ENCODE data around the gene GLP1R.

Gene GLP1R

DNA sequence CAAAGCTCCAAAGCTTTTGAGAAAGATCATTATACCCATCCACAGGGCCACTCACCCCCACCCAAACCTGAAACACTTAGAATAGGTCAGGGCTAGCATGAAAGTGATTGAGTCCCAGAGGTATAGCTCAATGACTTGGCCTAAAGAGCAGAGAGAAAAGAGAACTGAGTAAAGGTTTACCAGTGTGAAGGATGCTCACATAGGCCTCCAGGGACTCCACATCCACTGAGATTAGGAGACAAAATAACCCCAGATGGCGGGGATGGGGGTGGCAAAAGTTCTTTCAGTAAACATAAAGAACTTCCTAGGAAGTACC is 54.2 kb downstream of the GLP1R start:
- Histone ChIP-seq H3K9ac (ENCODE audit: low read depth, low read length) (no peak overlapping the region), H3K36me3 (ENCODE audit: insufficient read depth, low read length) (peaks cover 16% of the 10 kb centered on the region), H3K4me2 (ENCODE audit: insufficient read depth, low read length) (no peak overlapping the region), H3K9me3 (ENCODE audit: insufficient read depth, low read length, severe bottlenecking) (no peaks in the 10 kb centered on the region), H3K4me1 (ENCODE audit: insufficient read depth, low read length) (no peaks in the 10 kb centered on the region), H3K27ac (ENCODE audit: low read length) (no peak overlapping the region), H2AFZ (ENCODE audit: low read depth, low read length) (no peak overlapping the region), H3K79me2 (ENCODE audit: insufficient read depth, low read length) (no peaks in the 10 kb centered on the region), H4K20me1 (ENCODE audit: insufficient read depth, low read length) (no peaks in the 10 kb centered on the region; the same call in 1 of the 2 replicates), H3K27me3 (ENCODE audit: insufficient read depth, low read length, poor library complexity) (no peaks in the 10 kb centered on the region), H3K4me3 (ENCODE audit: low read depth in 1 of 2, low read length in 2 of 2) (no peak overlapping the region)
- no peak for TF ChIP-seq CTCF (IDR thresholded peaks at IDR 0.05; ENCODE audit: borderline replicate concordance, extremely low read depth, low read length, poor library complexity, severe bottlenecking)
- TF ChIP-seq EZH2 (IDR thresholded peaks at IDR 0.05; ENCODE audit: borderline replicate concordance, low read depth, low read length, severe bottlenecking), result no peak
- ATAC-seq (ENCODE audit: insufficient read depth, low read depth), result no peak
- no peak for DNase-seq

DNA sequence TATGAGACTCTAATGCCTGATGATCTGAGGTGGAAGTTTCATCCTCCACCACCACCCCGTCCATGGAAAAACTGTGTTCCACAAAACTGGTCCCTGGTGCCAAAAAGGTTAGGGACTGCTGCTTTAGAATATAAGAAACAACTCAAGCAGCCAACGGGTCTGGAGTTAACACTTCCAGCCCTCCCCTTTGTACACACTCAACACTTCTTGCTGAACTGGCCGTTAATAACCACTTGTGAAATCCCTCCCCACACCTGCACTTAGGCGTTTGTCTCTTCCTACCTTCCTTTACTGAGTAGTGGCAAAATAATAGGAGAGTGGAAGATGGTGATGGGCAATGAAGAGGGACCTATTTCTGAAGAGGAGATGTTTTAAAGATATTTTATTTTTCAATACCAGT is 55.9 kb downstream of the GLP1R start:
- no peaks in the 10 kb centered on the region for H3K9me3 ChIP-seq (ENCODE audit: insufficient read depth, low read length, severe bottlenecking)
- no peaks in the 10 kb centered on the region for H3K79me2 ChIP-seq (ENCODE audit: insufficient read depth, low read length)
- peaks cover 28% of the 10 kb centered on the region for H3K36me3 ChIP-seq (ENCODE audit: insufficient read depth, low read length)
- ATAC-seq (ENCODE audit: insufficient read depth, low read depth), result no peak
- H3K27me3 ChIP-seq (ENCODE audit: insufficient read depth, low read length, poor library complexity), result no peaks in the 10 kb centered on the region
- TF ChIP-seq EZH2 (IDR thresholded peaks at IDR 0.05; ENCODE audit: borderline replicate concordance, low read depth, low read length, severe bottlenecking), result no peak
- no peak for TF ChIP-seq CTCF (IDR thresholded peaks at IDR 0.05; ENCODE audit: borderline replicate concordance, extremely low read depth, low read length, poor library complexity, severe bottlenecking)
- H3K4me2 ChIP-seq (ENCODE audit: insufficient read depth, low read length), result no peak overlapping the region
- H3K4me3 ChIP-seq (ENCODE audit: low read depth in 1 of 2, low read length in 2 of 2), result no peak overlapping the region
- H3K9ac ChIP-seq (ENCODE audit: low read depth, low read length), result no peak overlapping the region
- H4K20me1 ChIP-seq (ENCODE audit: insufficient read depth, low read length), result no peaks in the 10 kb centered on the region; the same call in 1 of the 2 replicates
- no peak overlapping the region for H3K27ac ChIP-seq (ENCODE audit: low read length)
- no peak overlapping the region for H2AFZ ChIP-seq (ENCODE audit: low read depth, low read length)
- H3K4me1 ChIP-seq (ENCODE audit: insufficient read depth, low read length), result no peaks in the 10 kb centered on the region
- no peak for DNase-seq

DNA sequence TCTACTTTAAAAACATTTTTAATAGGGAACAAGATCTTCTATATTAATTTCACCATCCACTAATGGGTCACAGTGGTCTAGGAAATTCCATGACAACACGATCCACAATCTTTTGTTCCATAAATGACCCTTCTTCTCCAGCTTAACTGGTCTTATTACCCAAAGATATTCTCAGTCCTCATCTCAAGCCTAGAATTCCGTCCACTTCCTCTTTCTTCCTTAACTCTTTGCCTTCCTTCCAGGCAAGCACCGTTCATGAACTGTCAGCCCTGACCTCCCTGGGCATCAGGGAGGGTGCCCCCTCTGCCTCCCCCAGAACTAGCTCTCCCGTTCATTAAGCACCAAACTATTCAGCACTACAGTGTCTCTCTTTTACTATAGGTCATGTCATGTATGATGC is 58.5 kb downstream of the GLP1R start:
- Histone ChIP-seq H2AFZ (ENCODE audit: low read depth, low read length) (no peak overlapping the region), H3K27ac (ENCODE audit: low read length) (no peak overlapping the region)

More for the DNA sequence above, 58.5 kb downstream of the GLP1R start:
- Histone ChIP-seq H3K4me2 (ENCODE audit: insufficient read depth, low read length) (no peak overlapping the region), H3K4me3 (ENCODE audit: low read depth in 1 of 2, low read length in 2 of 2) (no peak overlapping the region), H3K9me3 (ENCODE audit: insufficient read depth, low read length, severe bottlenecking) (no peaks in the 10 kb centered on the region), H3K9ac (ENCODE audit: low read depth, low read length) (no peak overlapping the region), H3K79me2 (ENCODE audit: insufficient read depth, low read length) (0 out of 2 replicates have a peak, but pooled peaks cover 4% of the 10 kb centered on the region), H3K36me3 (ENCODE audit: insufficient read depth, low read length) (peaks cover 38% of the 10 kb centered on the region), H3K27me3 (ENCODE audit: insufficient read depth, low read length, poor library complexity) (no peaks in the 10 kb centered on the region), H3K4me1 (ENCODE audit: insufficient read depth, low read length) (no peaks in the 10 kb centered on the region), H4K20me1 (ENCODE audit: insufficient read depth, low read length) (no peaks in the 10 kb centered on the region; the same call in 1 of the 2 replicates)
- ATAC-seq (ENCODE audit: insufficient read depth, low read depth) (no peak), DNase-seq (no peak)
- no peak for TF ChIP-seq CTCF (IDR thresholded peaks at IDR 0.05; ENCODE audit: borderline replicate concordance, extremely low read depth, low read length, poor library complexity, severe bottlenecking)

Measured in DND-41 (cell line).